DMS114 treated with DMSO at 0.1 percent for 48 hours (cell line): ENCODE measurements around the gene DEFB128.
A peak's percentile ranks its signal among the peaks of the same experiment; 100 is the strongest.
"Not testable (repeated sequence)": the region's sequence is repeated elsewhere in the genome, so short reads cannot be mapped to it uniquely, and the experiment has no call there.

Experiments
- DNase-seq: peaks from one replicate; lab custom pipeline; 2025; ENCODE audit not compliant: unreplicated experiment; lab: John Stamatoyannopoulos, UW

DEFB128 gene

GRCh38 chr20:189611-190010 lies at the start of gene DEFB128:
Gene DEFB128 (minus strand): TSS chr20:189711. CDS start chr20:189623, 88 bp downstream.
- no peak for DNase-seq

DNA sequence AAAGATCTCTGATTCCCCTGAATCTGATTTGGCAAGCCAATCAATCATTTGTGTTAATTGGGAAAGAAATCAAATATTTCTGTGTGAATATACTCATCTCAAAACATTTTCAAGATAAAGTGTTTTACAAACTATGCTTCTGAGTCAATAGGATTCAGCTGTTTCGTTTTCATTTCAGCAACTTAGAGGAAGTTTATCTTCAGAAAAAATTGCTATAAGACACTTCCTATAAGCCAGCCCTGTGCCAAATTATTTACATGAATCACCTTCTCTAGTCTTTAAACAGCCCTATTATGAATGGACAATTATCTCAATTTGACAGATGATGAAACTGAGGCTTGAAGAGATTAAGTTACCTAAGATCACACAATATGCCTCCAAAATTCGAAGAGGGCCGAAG lies 48.4 kb upstream of the DEFB128 start:
- DNase-seq = no peak

- DNase-seq = no peak
These were observed 48.0 kb upstream of the DEFB128 start for GRCh38 chr20:237489-237888.

DNA sequence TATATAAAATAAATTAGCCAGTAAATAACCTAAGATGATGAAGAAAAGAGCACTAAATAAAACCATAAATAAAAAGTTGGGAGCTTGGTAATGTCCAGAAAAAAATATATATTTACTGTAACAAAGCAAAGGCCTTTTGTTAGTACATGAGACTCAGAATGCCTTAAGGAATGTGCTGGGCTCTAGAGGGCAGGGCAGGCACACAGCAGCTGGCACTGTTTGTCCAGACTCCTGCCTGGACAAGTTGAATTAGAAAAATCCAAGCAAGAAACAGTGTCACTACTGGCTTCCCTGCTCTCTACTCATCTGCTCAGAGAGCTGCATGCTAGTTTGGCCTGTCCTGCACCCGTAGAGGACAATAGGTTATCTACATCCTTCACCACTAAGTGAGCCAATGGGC lies 46.4 kb upstream of the DEFB128 start:
- no peak for DNase-seq

DNA sequence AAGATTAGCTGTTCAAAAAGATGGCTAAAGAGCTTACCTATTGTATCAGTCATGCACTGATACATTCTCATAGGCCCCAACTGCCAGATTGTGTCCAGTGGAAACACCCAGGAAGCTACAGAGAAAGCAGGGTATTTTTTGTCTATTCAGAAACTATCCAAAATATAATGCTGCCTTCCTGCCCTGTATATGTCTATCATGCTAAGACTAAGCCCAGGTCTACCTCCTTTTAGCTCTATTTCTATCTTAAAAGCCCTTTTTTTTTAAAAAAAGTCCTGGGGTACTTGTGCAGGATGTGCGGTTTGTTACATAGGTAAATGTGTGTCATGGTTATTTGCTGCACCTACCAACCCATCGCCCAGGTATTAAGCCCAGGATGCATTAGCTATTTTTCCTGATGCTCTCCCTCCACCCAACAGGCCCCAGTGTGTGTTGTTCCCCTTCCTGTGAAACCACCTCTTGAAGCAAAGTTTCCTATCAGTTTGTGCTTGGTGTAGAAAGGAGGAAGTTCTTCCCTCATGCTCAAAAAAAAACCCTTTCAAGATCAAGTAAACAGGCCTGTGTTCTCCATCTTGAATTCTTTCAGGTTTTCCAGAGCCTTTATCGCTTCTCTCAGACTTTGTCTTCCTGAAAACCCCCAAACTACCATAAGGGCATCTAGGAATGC lies 38.1 kb upstream of the DEFB128 start:
- no peak for DNase-seq

- DNase-seq = no peak
These were observed 37.4 kb upstream of the DEFB128 start, which contains the start of gene DEFB129 for GRCh38 chr20:226958-227357. Gene DEFB129 (plus strand): TSS chr20:227258. CDS start chr20:227289, 31 bp downstream.

DNA sequence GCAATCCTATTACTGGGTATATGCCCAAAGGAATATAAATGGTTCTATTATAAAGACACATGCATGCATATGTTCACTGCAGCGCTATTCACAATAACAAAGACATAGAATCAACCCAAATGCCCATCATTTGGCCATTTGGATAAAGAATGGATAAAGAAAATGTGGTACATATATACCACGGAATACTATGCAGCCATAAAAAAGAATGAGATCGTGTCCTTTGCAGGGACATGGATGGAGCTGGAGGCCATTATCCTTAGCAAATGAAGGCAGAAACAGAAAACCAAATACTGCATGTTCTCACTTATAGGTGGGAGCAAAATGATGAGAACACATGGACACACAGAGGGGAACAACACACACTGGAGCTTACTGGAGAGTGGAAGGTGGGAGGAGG lies 36.4 kb upstream of the DEFB128 start:
- not testable (repeated sequence) for DNase-seq

GRCh38 chr20:221258-221830 lies 31.8 kb upstream of the DEFB128 start:
- DNase-seq = no peak

GRCh38 chr20:219290-220115 lies 30.0 kb upstream of the DEFB128 start:
- DNase-seq = peak; percentile 44

GRCh38 chr20:217266-217665 lies 27.8 kb upstream of the DEFB128 start:
- no peak for DNase-seq

DNA sequence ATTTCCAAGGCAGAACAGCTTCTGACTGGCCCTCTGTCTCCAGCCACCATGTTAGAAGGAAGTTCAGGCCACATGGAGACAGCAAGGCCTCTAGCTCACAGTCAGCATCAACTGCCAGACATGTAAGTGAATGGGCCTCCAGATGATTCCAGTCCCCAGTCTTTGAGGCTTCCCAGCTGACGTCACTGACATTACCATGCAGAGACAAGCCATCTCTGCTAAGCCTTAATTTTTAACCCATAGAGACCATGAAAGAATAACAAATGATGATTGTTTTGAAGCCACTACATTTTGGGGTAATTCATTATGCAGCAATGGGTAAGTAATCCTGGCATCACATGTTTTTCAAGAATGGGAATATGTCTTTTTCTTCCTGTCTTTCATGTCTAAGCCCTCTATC lies 26.3 kb upstream of the DEFB128 start:
- no peak for DNase-seq

DNA sequence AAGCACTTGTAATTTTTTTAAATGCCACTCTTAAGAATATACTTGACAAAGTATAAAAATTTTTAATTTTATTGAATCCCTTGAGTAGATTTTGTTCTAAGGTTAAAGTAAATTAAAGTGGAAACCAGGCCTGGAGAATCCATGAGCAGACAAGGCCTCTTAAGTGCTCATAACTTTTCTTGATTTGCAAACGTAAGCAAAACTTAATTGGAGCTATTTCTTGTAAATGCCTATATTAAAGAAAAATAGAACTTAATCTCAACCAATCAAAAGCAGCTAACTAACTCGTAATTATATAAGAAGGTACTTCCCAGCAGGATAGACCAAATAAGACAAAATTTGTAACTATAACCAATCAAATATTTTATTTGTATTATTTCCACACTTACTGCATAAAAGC lies 24.9 kb upstream of the DEFB128 start:
- no peak for DNase-seq

- DNase-seq = no peak
These were observed 21.4 kb upstream of the DEFB128 start for GRCh38 chr20:210809-211502.

DNA sequence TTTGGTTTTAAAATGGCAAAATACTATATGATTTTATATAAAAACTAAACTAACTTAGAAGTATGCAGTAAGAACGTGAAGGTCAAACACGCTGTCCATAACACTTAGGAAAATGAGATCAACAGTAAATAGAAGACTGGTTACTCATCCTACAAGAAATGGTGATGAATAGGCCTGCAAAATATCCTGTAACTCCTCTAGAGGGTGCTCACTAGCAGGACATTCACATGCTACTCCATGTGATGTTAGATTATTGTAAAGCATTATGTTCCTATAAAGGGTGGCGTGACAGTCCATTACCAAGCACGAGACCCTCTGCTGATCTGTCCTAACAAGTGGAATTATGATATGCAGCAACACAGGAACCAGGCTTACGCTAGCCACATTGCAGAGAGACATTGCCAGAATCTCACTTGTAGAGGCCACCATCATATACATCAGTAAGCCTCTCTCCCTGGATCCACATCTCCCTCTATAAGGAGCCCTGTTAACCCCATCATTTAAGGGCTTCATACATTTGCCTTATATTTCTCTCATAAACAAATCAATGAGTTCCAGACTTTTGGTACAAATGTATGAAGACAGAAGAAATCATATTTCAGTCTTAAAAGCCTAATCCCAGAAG lies 19.5 kb upstream of the DEFB128 start:
- peak; percentile 13 for DNase-seq

GRCh38 chr20:203630-204029 lies 14.1 kb upstream of the DEFB128 start:
- DNase-seq = not testable (repeated sequence)

DNA sequence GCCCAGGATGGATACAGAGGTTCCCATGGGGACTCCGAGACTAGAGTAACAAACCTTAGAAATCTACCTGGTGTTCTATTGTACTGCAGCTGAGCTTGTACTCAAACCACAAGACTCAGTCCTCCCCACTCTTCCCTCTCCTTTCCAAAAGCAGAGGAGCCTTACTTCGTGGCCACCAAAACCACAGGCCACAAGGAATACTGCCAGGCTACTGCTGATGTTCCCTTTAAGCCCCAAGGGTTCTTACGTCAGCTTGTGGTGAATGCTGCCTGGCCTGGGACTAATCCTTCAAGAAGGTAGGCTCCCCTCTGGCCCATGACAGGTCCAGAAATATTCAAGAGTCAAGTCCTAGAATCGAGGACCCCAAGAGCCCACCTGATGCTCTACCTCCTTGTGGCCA lies 10.5 kb upstream of the DEFB128 start:
- DNase-seq = no peak

DNA sequence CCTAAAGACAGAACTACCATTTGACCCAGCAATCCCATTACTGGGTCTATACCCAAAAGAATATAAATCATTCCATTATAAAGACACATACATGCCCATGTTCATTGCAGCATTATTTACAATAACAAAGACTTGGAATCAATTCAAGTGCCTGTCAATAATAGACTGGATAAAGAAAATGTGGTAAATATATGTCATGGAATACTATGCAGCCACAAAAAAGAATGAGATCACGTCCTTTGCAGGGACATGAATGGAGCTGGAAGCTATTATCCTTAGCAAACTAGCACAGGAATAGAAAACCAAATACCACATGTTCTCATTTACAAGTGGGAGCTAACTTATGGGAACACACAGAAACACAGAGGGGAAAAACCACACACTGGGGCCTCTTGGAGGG lies 8.7 kb upstream of the DEFB128 start:
- DNase-seq = no peak

GRCh38 chr20:187733-188132 lies 1.8 kb downstream of the DEFB128 start:
- DNase-seq = no peak

DNA sequence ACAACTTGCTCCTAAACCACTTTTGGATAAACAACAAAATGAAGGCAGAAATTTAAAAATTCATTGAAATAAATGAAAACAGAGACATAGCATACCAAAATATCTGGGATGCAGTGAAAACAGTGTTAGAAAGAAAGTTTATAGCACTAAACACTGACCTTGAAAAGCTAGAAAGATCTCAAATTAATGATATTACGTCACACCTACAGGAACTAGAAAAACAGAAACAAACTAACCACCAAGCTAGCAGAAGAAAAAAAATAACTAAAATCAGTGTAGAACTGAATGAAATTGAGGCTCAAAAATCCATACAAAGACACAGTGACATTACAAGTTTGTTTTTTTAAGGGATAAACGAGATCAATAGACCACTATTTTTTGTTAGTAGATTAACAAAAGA lies 5.2 kb downstream of the DEFB128 start:
- no peak for DNase-seq

- DNase-seq = no peak
These were observed 20.6 kb downstream of the DEFB128 start for GRCh38 chr20:168876-169275.

DNA sequence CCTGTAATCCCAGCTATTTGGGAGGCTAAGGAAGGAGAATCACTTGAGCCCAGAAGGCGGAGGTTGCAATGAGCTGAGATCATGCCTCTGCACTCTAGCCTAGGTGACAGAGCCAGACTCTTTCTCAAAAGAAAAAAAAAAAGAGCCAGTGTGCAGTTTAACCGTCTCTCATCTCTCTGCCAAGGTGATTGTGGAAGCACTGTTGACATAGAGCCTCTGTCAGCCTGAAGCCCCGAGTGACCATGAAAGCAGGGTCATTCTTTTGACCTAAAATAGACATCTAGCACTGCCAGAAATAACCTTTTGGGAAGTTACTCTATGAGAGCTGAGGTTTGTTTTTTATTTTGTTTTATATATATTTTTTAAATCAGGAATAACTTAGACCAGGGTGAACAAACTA lies 24.9 kb downstream of the DEFB128 start:
- no peak for DNase-seq
